Measurements from ENCODE around the gene WDR36.

WDR36 gene

GRCh38 chr5:111106320-111106948 lies 14.3 kb downstream of the WDR36 start:
- no peak for DNase-seq

- DNase-seq, result no peak
These were observed 15.2 kb downstream of the WDR36 start for GRCh38 chr5:111107371-111107770.

GRCh38 chr5:111111956-111112355 lies 19.8 kb downstream of the WDR36 start:
- DNase-seq, result no peak

- DNase-seq, result no peak
These were observed 21.5 kb downstream of the WDR36 start for GRCh38 chr5:111113678-111114077.

- no peak for DNase-seq
These were observed 23.1 kb downstream of the WDR36 start for GRCh38 chr5:111115229-111115628.

GRCh38 chr5:111116550-111116949 lies 24.4 kb downstream of the WDR36 start:
- no peak for DNase-seq

- no peak for DNase-seq
These were observed 25.0 kb downstream of the WDR36 start for GRCh38 chr5:111117136-111117535.

GRCh38 chr5:111119221-111119620 lies 27.1 kb downstream of the WDR36 start:
- DNase-seq, result no peak

GRCh38 chr5:111119856-111120255 lies 27.7 kb downstream of the WDR36 start:
- DNase-seq, result no peak

GRCh38 chr5:111120911-111121310 lies 28.8 kb downstream of the WDR36 start:
- DNase-seq, result no peak

- DNase-seq, result no peak
These were observed 29.8 kb downstream of the WDR36 start for GRCh38 chr5:111121926-111122325.

- no peak for DNase-seq
These were observed 30.2 kb downstream of the WDR36 start for GRCh38 chr5:111122398-111122797.

- DNase-seq, result no peak
These were observed 32.6 kb downstream of the WDR36 start for GRCh38 chr5:111124793-111125192.

GRCh38 chr5:111126896-111127295 lies 34.7 kb downstream of the WDR36 start:
- no peak for DNase-seq

- no peak for DNase-seq
These were observed 35.5 kb downstream of the WDR36 start for GRCh38 chr5:111127453-111128195.

GRCh38 chr5:111129938-111130337 lies 37.8 kb downstream of the WDR36 start:
- no peak for DNase-seq

GRCh38 chr5:111131356-111131755 lies 39.2 kb downstream of the WDR36 start:
- no peak for DNase-seq

- no peak for DNase-seq
These were observed 39.9 kb downstream of the WDR36 start for GRCh38 chr5:111132076-111132475.

- no peak for DNase-seq
These were observed 40.7 kb downstream of the WDR36 start for GRCh38 chr5:111132731-111133435.

- no peak for DNase-seq
These were observed 41.2 kb downstream of the WDR36 start for GRCh38 chr5:111133436-111133751.

- no peak for DNase-seq
These were observed 41.9 kb downstream of the WDR36 start for GRCh38 chr5:111134087-111134486.

- no peak for DNase-seq
These were observed 42.7 kb downstream of the WDR36 start for GRCh38 chr5:111134864-111135263.

- DNase-seq, result no peak
These were observed 43.2 kb downstream of the WDR36 start for GRCh38 chr5:111135363-111135762.

- no peak for DNase-seq
These were observed 43.8 kb downstream of the WDR36 start for GRCh38 chr5:111135946-111136345.
